IPS DF 6.9 (cell line): ENCODE measurements around the gene INO80C.
A peak's percentile ranks its signal among the peaks of the same experiment; 100 is the strongest.

ENCODE experiments used
- DNase-seq: peaks from one replicate; pipeline ENCODE4 v3.0.0-alpha.2; 2013; ENCODE audit warnings: low read depth, low spot score
- H3K27ac ChIP-seq: one replicate; pipeline ENCODE4 v1.5.1; 2013; ENCODE audit warnings: low read length, control low read depth
- H3K27me3 ChIP-seq: 2 replicates; pipeline ENCODE4 v1.6.1; 2013; ENCODE audit warnings: mild to moderate bottlenecking, low read length; ENCODE audit not compliant: control insufficient read depth, insufficient read depth
- H3K36me3 ChIP-seq: 2 replicates; pipeline ENCODE4 v1.6.1; 2013; ENCODE audit warnings: low read length; ENCODE audit not compliant: control insufficient read depth, insufficient read depth
- H3K4me1 ChIP-seq: 2 replicates; pipeline ENCODE4 v1.6.1; 2013; ENCODE audit warnings: low read length; ENCODE audit not compliant: control insufficient read depth, insufficient read depth
- H3K4me3 ChIP-seq: 2 replicates; pipeline ENCODE4 v1.5.1; 2013; ENCODE audit warnings: mild to moderate bottlenecking, low read length
- H3K9me3 ChIP-seq: 2 replicates; pipeline ENCODE4 v1.6.1; 2013; ENCODE audit warnings: low read length, inconsistent platforms; ENCODE audit not compliant: control insufficient read depth, insufficient read depth
- WGBS: extraction: QIAGEN DNeasy Blood & Tissue Kit; methylation state at CpG from one replicate; pipeline ENCODE4 v1.1.7; 2013; ENCODE audit warnings: mixed read lengths, missing lambda C conversion rate; ENCODE audit not compliant: insufficient read length, insufficient coverage; 5-methylcytosine and 5-hydroxymethylcytosine counted together

The INO80C gene, protein sequence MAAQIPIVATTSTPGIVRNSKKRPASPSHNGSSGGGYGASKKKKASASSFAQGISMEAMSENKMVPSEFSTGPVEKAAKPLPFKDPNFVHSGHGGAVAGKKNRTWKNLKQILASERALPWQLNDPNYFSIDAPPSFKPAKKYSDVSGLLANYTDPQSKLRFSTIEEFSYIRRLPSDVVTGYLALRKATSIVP

GRCh38 chr18:35497370-35498197 lies at the start of gene INO80C:
TSS of gene INO80C (minus strand) at chr18:35497960. CDS start at chr18:35497874, 86 bp downstream.
- Histone ChIP-seq H3K4me3 (peak within 1 kb of the TSS; percentile 89; the same call in 1 of the 2 replicates), H3K4me1 (peaks cover 3% of the 10 kb centered on the region), H3K36me3 (no peaks in the 10 kb centered on the region), H3K9me3 (no peaks in the 10 kb centered on the region), H3K27ac (no peak within 1 kb of the TSS), H3K27me3 (no peaks in the 10 kb centered on the region)
- DNase-seq: peak; percentile 82
- WGBS: no CpG with 5 or more reads among the region's 61 CpGs

DNA sequence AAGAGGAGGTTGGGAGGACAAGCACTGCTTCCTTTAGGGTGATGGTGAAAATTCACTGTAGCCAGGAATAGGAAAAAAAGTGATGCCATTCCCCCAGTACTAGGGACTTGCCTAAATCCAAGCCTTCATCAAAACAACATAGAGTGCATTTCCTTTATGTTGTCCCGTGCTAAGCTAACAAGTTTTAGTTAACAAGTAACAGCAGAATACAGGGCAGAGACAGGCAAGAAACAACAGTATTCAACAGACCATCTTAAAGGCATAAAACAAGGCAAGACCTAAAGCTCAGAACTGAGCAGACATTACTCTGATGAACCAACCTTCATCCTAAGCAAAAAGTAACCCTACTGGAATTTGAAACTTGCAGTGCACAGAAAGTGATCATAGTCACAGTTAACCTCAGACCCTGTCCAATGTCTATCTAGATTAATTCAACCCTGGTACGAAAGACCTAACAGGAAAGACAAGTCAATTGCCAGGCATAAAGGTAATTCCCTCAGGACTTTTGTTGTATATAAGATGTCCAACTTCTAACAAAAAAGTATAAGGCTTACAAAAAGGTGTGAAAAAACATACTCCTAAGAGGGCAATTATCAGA lies 49.3 kb upstream of the INO80C start:
- H3K4me1 ChIP-seq: peaks cover 1% of the 10 kb centered on the region; the same call in 1 of the 2 replicates
- H3K9me3 ChIP-seq: no peaks in the 10 kb centered on the region
- H3K27ac ChIP-seq: no peak overlapping the region
- no peak for DNase-seq
- no peaks in the 10 kb centered on the region for H3K27me3 ChIP-seq
- H3K36me3 ChIP-seq: no peaks in the 10 kb centered on the region
- H3K4me3 ChIP-seq: no peak overlapping the region
- no CpG with 5 or more reads among the region's 2 CpGs for WGBS

GRCh38 chr18:35542356-35542755 lies 44.6 kb upstream of the INO80C start:
- Histone ChIP-seq H3K4me3 (no peak overlapping the region), H3K27ac (no peak overlapping the region), H3K27me3 (no peaks in the 10 kb centered on the region), H3K9me3 (no peaks in the 10 kb centered on the region), H3K36me3 (no peaks in the 10 kb centered on the region), H3K4me1 (peaks cover 1% of the 10 kb centered on the region; the same call in 1 of the 2 replicates)
- no peak for DNase-seq

DNA sequence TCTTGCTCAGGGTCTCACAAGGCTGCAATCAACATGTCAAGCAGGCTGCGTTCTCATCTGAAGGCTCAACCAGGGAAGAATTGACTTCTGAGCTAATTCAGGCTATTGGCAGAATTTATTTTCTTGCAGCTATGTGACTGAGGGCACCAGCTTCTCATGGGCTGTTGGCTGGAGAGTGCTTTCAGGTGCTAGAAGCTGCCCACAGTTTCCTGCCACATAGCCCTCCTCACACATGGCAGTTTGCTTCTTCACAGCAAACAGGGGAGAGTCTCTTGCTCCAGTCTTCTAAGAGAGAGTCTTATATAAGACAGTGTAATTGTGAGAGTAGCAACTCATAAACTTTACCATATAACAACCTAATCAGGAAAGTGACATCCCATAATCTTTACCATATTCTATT lies 37.5 kb upstream of the INO80C start:
- WGBS: no CpG with 5 or more reads among the region's 1 CpG
- Histone ChIP-seq H3K27ac (no peak overlapping the region), H3K4me1 (no peaks in the 10 kb centered on the region), H3K4me3 (no peak overlapping the region), H3K27me3 (no peaks in the 10 kb centered on the region), H3K9me3 (no peaks in the 10 kb centered on the region), H3K36me3 (no peaks in the 10 kb centered on the region)
- DNase-seq: no peak

DNA sequence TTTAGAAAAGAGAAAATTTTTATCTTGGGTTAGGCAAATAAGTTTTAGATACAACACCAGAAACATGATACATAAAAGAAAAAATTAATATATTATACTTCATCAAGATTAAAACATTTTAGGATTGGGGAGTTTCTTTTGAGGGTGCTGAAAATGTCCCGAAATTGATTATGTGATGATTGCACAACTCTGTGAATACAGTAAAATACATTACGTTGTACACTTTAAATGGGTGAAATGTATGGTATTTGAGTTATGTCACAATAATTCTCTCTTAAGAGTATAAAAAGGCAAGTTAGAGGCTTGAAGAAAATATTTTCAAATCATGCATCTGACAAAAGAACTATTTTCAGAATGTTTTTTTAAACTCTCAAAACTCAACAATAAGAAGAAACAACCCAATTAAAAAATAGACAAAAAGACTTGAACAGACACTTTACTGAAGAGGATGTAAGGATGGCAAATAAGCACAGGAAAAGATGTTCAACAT lies 36.2 kb upstream of the INO80C start:
- H3K36me3 ChIP-seq: no peaks in the 10 kb centered on the region
- WGBS: no CpG with 5 or more reads among the region's 2 CpGs
- H3K27me3 ChIP-seq: no peaks in the 10 kb centered on the region
- no peaks in the 10 kb centered on the region for H3K9me3 ChIP-seq
- H3K4me1 ChIP-seq: no peaks in the 10 kb centered on the region
- H3K4me3 ChIP-seq: no peak overlapping the region
- H3K27ac ChIP-seq: no peak overlapping the region
- DNase-seq: no peak

- no peak overlapping the region for H3K27ac ChIP-seq
- no peaks in the 10 kb centered on the region for H3K36me3 ChIP-seq
- no peak overlapping the region for H3K4me3 ChIP-seq
- no peaks in the 10 kb centered on the region for H3K27me3 ChIP-seq
- H3K4me1 ChIP-seq: no peaks in the 10 kb centered on the region
- WGBS: no CpG with 5 or more reads among the region's 4 CpGs
- H3K9me3 ChIP-seq: no peaks in the 10 kb centered on the region
- no peak for DNase-seq
Measured at GRCh38 chr18:35528749-35529274, 31.1 kb upstream of the INO80C start.

DNA sequence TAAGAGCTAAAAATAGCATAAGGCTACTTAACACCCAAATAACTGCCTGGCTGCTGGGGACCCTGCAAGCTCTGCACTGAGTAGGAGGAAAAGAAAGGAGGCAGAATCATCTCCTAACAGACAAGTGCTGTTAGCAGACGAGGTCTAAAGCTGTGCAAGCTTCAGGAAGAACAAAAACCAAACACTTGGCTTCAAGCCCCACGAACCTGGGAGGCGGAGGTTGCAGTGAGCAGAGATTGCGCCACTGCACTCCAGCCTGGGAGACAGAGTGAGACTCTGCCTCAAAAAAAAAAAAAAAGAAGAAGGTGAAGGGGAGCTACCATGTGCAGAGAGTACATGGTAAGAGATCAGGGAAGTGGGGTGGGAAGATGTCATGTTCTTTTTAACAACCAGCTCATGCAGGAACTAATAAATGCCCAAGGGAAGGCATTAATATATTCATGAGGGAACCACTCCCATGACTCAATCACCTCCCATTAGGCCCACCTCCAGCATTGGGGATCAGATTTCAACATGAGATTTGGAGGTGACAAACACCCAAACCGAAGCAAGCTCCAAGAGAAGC lies 28.8 kb upstream of the INO80C start:
- H3K27ac ChIP-seq: no peak overlapping the region
- H3K4me1 ChIP-seq: no peaks in the 10 kb centered on the region
- no CpG with 5 or more reads among the region's 5 CpGs for WGBS
- DNase-seq: no peak
- no peaks in the 10 kb centered on the region for H3K36me3 ChIP-seq
- no peaks in the 10 kb centered on the region for H3K9me3 ChIP-seq
- H3K27me3 ChIP-seq: no peaks in the 10 kb centered on the region
- H3K4me3 ChIP-seq: no peak overlapping the region

GRCh38 chr18:35525795-35526494 lies 28.2 kb upstream of the INO80C start:
- Histone ChIP-seq H3K4me1 (no peaks in the 10 kb centered on the region), H3K27me3 (no peaks in the 10 kb centered on the region), H3K36me3 (no peaks in the 10 kb centered on the region), H3K4me3 (no peak overlapping the region), H3K27ac (no peak overlapping the region), H3K9me3 (no peaks in the 10 kb centered on the region)
- no peak for DNase-seq
- WGBS: no CpG with 5 or more reads among the region's 9 CpGs

DNA sequence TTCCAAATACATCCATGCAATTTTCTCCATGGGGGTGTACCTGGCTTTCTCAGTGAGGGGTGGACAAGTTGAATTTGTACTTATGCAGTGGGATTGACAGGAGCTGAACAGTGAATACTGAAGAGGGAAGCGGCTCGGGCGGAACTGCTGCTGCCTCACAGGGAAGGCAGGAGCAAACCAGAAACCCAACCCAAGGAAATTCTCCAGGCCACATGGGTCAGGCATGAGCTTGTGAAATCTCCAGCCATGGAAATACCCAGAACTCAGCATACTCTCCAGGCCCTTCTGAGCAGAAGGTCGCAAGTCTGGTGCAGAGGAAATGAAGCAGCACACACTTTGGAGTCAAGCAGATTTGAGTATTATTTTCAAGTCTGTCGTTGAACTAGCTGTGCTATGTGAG lies 26.5 kb upstream of the INO80C start:
- no peak for DNase-seq
- no peak overlapping the region for H3K4me3 ChIP-seq
- H3K9me3 ChIP-seq: no peaks in the 10 kb centered on the region
- H3K4me1 ChIP-seq: no peaks in the 10 kb centered on the region
- no peaks in the 10 kb centered on the region for H3K27me3 ChIP-seq
- no peak overlapping the region for H3K27ac ChIP-seq
- no peaks in the 10 kb centered on the region for H3K36me3 ChIP-seq
- no CpG with 5 or more reads among the region's 5 CpGs for WGBS
